Panc1 (cell line): ENCODE results near the gene GRIP2.

ENCODE experiments used
- CTCF ChIP-seq: fragments of 450-650 bp; IDR thresholded peaks from 2 replicates; pipeline ENCODE4 v1.5.1; 2017; ENCODE audit warnings: mild to moderate bottlenecking
- POLR2AphosphoS5 ChIP-seq: IDR thresholded peaks from 2 replicates; pipeline ENCODE4 v1.6.1; 2012; ENCODE audit warnings: mild to moderate bottlenecking, low read depth, low read length, moderate library complexity
- REST ChIP-seq, 2 experiments: IDR thresholded peaks; 2 replicates each; pipeline ENCODE4 v1.6.1; 2011 to 2012; ENCODE audit warnings: low read depth in 2 of 2, control low read depth in 1 of 2, low read length in 1 of 2, mild to moderate bottlenecking in 1 of 2, moderate library complexity in 1 of 2; ENCODE audit not compliant: insufficient read depth in 1 of 2
- SIN3A ChIP-seq: IDR thresholded peaks from 2 replicates; pipeline ENCODE4 v1.6.1; 2012; ENCODE audit warnings: low read depth, mild to moderate bottlenecking, low read length, moderate library complexity, borderline replicate concordance; ENCODE audit not compliant: insufficient read depth

DNA sequence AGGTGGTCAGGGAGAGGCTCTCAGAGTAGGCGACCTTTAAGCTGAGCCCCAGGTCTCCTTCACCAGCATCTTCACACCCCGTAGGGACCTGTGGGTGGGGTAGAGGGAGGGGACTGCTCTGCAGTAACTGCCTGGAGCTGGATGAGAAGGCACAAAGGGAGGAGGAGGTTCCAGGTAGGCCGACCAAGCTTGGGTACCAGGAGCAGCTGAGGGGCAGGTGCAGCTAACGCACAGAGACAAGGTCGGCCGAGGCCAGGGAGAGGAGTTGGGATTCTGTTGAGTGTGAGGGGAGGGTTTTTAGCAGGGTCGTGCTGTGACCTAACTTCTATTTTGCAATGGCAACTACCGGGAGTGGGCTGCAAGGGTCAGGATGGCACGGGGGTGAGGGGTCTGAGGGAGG, 5.9 kb upstream of the GRIP2 start:
- TF ChIP-seq CTCF: no peak
- TF ChIP-seq POLR2AphosphoS5: no peak
- TF ChIP-seq REST (IDR thresholded peaks at IDR 0.05; ENCODE audit: insufficient read depth in 1 of 2, low read depth in 2 of 2, low read length in 1 of 2): no peak
- TF ChIP-seq SIN3A: no peak
